WI38 (cell line): ENCODE data around the gene METTL8.

Experiments used
- H3K4me3 ChIP-seq: 2 replicates; pipeline ENCODE4 v1.5.1; 2011; ENCODE audit warnings: low read depth, mild to moderate bottlenecking, control low read depth, low read length
- TF ChIP-seq, protein P1 (sequence below): IDR thresholded peaks from 2 replicates; pipeline ENCODE4 v1.5.1; 2012; ENCODE audit warnings: low read depth, mild to moderate bottlenecking, control low read depth, low read length

METTL8 gene

DNA sequence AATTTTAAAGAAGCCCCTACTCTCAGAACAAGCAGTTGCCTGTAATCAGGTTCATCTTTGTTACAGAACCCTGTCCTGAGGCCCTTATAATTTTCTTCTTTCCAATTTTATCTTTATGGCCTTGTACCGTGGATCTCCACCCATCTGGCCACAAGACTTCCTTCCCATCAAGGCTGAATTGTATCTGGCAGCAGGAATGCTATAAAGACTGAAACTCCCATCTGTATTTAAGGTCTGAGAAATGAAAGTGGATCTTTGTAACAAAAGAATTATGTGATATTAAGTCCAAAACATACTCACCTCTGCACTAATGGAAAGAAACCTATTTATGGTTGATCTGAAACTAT is 91.8 kb downstream of the METTL8 start:
- H3K4me3 ChIP-seq, result no peak overlapping the region
- TF ChIP-seq, protein P1, sequence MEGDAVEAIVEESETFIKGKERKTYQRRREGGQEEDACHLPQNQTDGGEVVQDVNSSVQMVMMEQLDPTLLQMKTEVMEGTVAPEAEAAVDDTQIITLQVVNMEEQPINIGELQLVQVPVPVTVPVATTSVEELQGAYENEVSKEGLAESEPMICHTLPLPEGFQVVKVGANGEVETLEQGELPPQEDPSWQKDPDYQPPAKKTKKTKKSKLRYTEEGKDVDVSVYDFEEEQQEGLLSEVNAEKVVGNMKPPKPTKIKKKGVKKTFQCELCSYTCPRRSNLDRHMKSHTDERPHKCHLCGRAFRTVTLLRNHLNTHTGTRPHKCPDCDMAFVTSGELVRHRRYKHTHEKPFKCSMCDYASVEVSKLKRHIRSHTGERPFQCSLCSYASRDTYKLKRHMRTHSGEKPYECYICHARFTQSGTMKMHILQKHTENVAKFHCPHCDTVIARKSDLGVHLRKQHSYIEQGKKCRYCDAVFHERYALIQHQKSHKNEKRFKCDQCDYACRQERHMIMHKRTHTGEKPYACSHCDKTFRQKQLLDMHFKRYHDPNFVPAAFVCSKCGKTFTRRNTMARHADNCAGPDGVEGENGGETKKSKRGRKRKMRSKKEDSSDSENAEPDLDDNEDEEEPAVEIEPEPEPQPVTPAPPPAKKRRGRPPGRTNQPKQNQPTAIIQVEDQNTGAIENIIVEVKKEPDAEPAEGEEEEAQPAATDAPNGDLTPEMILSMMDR, result no peak

DNA sequence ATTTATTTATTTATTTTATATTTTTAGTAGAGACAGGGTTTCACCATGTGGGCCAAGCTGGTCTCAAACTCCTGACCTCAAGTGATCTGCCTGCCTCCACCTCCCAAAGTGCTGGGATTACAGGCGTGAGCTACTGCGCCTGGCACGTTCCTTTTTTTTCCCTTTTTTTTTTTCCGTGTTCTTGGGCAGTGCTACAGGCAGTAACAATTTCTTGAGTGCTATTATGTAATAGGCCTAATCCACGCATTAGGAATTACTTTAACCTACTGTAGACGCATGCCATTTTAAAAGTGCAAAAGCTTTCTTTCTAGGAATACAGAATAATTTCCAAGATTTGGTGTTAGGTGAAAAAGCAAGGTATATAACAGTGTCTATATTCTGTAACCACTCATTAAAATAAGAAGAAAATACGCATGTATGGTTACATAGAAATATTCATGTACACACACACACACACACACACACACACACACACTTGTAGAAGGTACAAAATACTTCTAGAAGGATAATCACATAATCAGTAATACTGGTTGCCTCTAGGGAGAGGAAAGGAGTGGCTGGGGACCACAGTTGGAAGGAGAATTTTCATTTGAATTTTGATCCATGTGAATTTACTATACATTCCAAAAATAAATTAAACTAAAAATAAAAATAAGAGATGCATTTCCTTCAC is 92.3 kb downstream of the METTL8 start:
- no peak overlapping the region for H3K4me3 ChIP-seq
- TF ChIP-seq, protein P1, result no peak

DNA sequence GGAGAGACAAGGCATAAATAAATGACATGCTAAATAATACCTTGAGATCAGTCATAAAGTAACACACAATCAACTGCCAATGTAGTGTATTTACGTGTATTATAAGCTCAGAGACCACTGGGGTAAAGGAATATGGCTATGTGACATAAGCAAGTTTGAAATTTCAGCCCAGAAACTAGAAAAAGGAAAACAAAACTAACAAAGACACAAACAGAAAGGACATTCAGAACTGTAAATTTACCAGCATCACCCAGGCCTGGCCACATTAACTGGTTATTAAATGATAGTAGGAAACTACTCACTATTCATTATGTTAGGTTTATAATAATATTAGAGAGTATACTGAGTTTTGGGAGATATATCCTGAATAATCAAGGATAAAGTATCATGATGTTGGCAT is 98.8 kb downstream of the METTL8 start:
- no peak overlapping the region for H3K4me3 ChIP-seq
- TF ChIP-seq, protein P1, result no peak

DNA sequence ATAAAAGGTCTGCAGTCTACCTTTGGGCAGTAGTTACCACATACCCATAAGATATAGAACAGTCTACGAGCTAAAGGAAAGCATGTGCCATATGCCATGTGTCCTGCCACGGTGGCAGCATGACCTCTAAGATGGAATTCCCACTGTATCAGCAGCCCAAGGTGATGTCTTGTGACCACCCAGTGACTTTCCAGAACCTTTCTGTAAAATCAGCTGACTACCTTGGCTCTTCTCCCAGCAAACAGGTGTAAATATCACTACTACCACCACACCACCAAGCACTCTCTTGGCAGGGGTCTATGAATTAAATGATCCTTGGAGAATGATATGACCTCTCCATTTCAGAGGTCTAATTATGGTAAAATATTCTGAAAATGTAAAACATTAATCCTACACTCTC is 99.6 kb downstream of the METTL8 start:
- no peak overlapping the region for H3K4me3 ChIP-seq

DNA sequence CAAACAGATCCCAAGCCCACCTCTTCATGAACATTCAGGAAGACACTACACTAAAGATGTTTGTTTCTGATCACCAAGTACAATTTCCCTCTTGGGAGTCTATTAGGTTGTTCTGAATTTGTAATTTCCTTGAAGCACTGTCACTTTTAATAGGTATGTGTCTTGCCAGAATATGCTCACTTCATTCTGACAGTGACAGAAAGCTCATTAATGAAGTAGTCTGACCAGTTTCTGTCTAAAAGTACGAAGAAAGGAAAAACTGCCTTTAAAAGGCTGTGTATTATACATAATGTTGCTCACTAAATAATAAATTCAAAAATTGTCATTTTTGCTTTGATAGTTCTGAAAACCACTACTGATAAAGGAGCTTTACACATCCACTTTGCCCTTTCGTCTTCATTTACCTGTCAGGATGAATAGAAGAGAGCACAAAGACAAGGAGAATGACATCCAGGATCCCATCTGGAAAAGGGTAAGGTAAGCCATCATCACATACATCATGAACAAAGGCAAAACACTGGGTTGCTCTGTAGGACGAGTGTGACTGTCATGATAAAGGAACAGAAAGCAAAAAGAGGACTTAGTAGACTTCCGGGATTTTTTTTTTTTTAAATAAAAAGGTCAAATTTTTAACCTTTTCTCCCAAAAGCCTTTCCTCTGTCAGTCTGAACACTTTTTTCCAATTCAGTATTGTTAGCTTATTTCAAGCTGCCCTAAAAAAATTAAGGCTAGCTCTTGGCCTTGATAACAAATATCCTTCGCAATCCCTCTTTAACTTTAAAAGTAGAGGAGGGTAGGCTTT is 103.4 kb downstream of the METTL8 start:
- no peak overlapping the region for H3K4me3 ChIP-seq
- TF ChIP-seq, protein P1, result no peak

More for the DNA sequence above, 99.6 kb downstream of the METTL8 start:
- TF ChIP-seq, protein P1, result no peak

DNA sequence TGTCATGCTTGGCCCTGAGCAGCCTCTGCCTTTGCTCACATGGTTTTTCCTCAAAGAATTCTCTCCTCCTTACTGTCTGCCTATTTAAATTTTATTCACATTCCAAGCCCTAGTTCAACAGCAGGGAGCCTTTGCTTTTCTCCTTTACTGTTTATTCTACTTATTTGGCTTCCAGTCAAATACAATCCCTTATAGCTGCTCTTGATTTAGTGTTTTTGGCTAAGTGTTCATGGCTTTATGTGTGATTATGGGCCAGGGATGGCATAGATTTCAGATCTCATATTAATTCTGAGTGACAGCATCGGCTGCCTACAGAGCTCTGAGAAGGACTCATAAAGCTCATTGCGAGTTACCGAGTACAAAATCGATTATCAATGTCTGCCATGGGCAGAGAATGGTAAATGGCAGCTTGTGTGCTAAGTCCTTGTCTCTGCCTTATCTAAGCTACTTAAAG is 106.7 kb downstream of the METTL8 start:
- TF ChIP-seq, protein P1, result no peak
- H3K4me3 ChIP-seq, result no peak overlapping the region
